Left ventricle myocardium superior (tissue), 1 donor: ENCODE results near the gene VRK3. TPM values are rescaled to one million over a fixed set of nuclear protein-coding genes. Genes with fewer than 3 reads are reported as not detected.
"Not testable (repeated sequence)": the region's sequence is repeated elsewhere in the genome, so short reads cannot be mapped to it uniquely, and the experiment has no call there.

Experiments
- ATAC-seq: fragments of 200-7000 bp; cut with Tn5 transposase; one replicate; pipeline ENCODE4 v1.9.1; 2020; ENCODE audit warnings: mild to moderate bottlenecking, moderate library complexity
- DNase-seq: peaks from one replicate; pipeline ENCODE4 v3.0.0-alpha.2; 2020
- intact Hi-C: fragments of 100-400 bp; cut with micrococcal nuclease; formaldehyde crosslinking; loops from one replicate; pipeline ENCODE4 v1.11.0; 2022
- long read RNA-seq: library from polyadenylated mRNA; unstranded; transcript quantifications from one replicate; pipeline ENCODE4 v2.0.0, GENCODE V29; 2021
- total RNA-seq: library from RNA; stranded (reverse); fragmentation: NEBNext Ultra II Directional; extraction: Animal tissue kit (Norgen Biotek cat#: 25700); gene quantifications from one replicate; pipeline ENCODE4 v1.2.1, GENCODE V29; 2021
- donor health status: DM: no; HTN: yes; CAD: no; lungs with severe emphysema.

The VRK3 gene
- 22.8 TPM for total RNA-seq
- long read RNA-seq, transcript VRK3-217 (15 exons, 2,126 nt) = major isoform, 9 of 31 reads
- long read RNA-seq, partial matches to known transcripts = 10 of 31 reads
- long read RNA-seq, other reads (novel, unspliced or antisense) = 10 of 31 reads

- intact Hi-C loops = no loop called here
- DNase-seq (peak; percentile 99), ATAC-seq (peak; percentile 98)
Measured at GRCh38 chr19:50025022-50025793, at the start of gene VRK3. Gene VRK3, minus strand, starts transcription at chr19:50025372. Its CDS starts 9,210 bp downstream, at chr19:50016162.

DNA sequence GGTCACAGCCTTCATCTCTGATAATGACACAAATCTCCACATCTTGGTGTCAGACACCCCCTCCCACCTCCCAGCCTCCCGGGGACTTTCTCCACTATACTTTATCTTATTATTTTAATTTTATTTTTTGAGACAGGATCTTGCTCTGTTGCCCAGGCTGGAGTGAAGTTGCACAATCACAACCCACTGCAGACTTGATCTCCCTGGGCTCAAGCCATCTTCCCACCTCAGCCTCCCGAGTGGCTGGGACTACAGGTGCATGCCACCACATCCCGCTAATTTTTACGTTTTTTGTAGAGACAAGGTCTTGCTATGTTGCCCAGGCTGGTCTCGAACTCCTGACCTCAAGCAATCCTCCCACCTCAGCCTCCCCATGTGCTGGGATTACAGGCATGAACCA lies 43.2 kb upstream of the VRK3 start:
- intact Hi-C loops, ATAC-seq, DNase-seq: not testable (repeated sequence)

DNA sequence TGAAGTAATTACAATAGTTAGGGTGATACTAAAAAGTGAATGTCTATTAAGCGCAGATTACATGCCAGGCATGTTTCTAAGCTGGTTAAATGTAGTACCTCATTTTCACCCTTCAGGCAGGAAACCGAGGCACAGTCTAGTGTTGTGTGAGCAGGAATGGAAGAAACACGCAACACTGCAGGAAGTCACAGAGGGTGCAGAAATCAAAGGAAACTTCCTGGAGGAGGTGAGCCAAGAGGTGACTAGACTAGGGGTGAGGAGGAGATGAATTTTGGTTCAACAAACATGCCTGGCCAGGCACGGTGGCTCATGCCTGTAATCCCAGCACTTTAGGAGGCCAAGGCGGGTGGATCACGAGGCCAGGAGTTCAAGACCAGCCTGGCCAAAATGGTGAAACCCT lies 42.4 kb upstream of the VRK3 start:
- no peak for DNase-seq

GRCh38 chr19:50065938-50066337 lies 40.8 kb upstream of the VRK3 start:
- DNase-seq (no peak), ATAC-seq (no peak)
- intact Hi-C loops = no loop called here

More for the DNA sequence above, 42.4 kb upstream of the VRK3 start:
- ATAC-seq = no peak
- intact Hi-C loops = no loop called here

GRCh38 chr19:50061650-50062049 lies 36.5 kb upstream of the VRK3 start:
- DNase-seq (no peak), ATAC-seq (no peak)
- intact Hi-C loops = no loop called here

GRCh38 chr19:50060107-50060506 lies 34.9 kb upstream of the VRK3 start:
- ATAC-seq (no peak), DNase-seq (no peak)
- intact Hi-C loops = no loop called here

DNA sequence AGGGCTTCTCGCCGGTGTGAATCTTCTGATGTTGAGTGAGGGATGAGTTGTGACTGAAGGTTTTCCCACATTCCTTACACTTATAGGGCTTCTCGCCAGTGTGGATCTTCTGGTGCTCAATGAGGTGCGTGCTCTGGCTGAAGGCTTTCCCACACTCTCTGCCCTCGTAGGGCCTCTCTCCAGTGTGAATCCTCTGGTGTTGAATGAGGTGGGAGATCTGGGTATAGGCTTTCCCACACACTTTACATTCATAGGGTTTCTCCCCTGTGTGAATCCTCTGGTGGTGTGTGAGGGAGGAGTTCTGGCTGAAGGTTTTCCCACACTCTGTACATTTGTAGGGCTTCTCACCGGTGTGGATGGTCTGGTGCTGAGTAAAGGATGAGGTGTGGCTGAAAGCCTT lies 33.9 kb upstream of the VRK3 start:
- DNase-seq = no peak
- intact Hi-C loops = no loop called here
- ATAC-seq = no peak

- no peak for DNase-seq
- intact Hi-C loops = no loop called here
- ATAC-seq = no peak
Measured at GRCh38 chr19:50058425-50058824, 33.3 kb upstream of the VRK3 start.

- intact Hi-C loops = no loop called here
- no peak for ATAC-seq
- no peak for DNase-seq
Measured at GRCh38 chr19:50053119-50053518, 27.9 kb upstream of the VRK3 start.

DNA sequence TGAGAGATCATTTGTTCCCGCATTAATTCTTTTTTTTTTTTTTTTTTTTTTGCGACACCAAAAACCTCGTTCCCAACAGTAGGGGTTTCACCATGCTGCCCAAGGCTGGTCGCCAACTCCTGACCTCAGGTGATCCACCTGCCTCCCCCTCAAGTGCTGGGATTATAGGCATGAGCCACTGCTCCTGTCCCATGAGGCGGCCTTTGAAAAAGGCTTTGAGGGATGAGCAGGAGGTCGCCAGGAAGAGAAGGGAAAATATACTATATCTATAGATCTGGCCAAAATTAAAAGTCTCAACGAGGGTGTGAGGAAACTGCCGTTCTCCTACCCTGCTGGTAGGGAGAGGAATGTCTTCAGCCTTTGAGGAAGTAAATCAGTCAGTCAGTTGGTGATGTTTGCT lies 26.8 kb upstream of the VRK3 start:
- ATAC-seq (no peak), DNase-seq (no peak)
- intact Hi-C loops = no loop called here

- DNase-seq, intact Hi-C loops, ATAC-seq: not testable (repeated sequence)
Measured at GRCh38 chr19:50051228-50051895, 26.2 kb upstream of the VRK3 start.

GRCh38 chr19:50050406-50051227 lies 25.4 kb upstream of the VRK3 start:
- DNase-seq = peak; percentile 88
- peak; percentile 97 for ATAC-seq
- intact Hi-C loops = no loop called here

DNA sequence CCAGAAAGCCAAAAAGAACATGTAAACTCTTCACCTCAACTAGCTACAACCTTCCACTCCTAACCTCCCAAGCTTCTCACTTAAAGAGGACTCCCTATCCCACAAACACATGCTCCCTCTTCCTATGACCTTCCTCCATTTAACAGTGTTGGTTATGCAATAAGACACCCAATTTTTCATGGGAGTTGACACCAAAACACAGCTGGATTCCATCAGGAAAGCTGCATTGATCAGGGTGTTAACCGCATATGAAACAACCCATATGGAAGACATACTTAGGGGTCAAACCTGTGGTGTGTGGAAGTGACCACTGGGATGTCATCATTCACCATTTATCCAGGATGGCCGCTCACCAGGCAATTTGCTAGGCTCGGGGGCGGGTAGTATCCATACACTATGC lies 22.5 kb upstream of the VRK3 start:
- DNase-seq (no peak), ATAC-seq (no peak)
- intact Hi-C loops = no loop called here

- intact Hi-C loops = no loop called here
- DNase-seq = peak; percentile 50
- no peak for ATAC-seq
Measured at GRCh38 chr19:50046649-50047503, 21.7 kb upstream of the VRK3 start.

DNA sequence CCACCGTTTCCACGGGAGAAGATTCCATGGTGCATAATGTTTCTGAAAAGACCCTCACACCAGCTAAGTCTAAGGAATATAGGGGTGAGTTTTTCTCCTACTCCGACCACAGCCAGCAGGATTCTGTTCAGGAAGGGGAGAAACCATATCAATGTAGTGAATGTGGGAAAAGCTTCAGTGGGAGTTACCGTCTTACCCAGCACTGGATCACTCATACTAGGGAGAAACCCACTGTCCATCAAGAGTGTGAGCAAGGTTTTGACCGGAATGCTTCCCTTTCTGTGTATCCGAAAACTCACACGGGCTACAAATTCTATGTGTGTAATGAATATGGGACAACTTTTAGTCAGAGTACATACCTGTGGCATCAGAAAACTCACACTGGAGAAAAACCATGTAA lies 19.8 kb upstream of the VRK3 start:
- intact Hi-C loops = no loop called here
- DNase-seq (no peak), ATAC-seq (no peak)

- no peak for DNase-seq
- intact Hi-C loops = no loop called here
- no peak for ATAC-seq
Measured at GRCh38 chr19:50043967-50044366, 18.8 kb upstream of the VRK3 start.

- DNase-seq (no peak), ATAC-seq (no peak)
- intact Hi-C loops = no loop called here
Measured at GRCh38 chr19:50042363-50043024, 17.3 kb upstream of the VRK3 start.

- intact Hi-C loops = no loop called here
- ATAC-seq (no peak), DNase-seq (no peak)
Measured at GRCh38 chr19:50040967-50041366, 15.8 kb upstream of the VRK3 start.
